ENCODE measurements around the gene SSH2.

GRCh38 chr17:29677824-29678223 is 252.2 kb downstream of the SSH2 start:
- TF ChIP-seq POLR2AphosphoS5 (IDR thresholded peaks at IDR 0.05) (no peak), POLR2A (IDR thresholded peaks at IDR 0.05) (no peak), CTCF (IDR thresholded peaks at IDR 0.05) (no peak), EP300 (IDR thresholded peaks at IDR 0.05) (no peak)
